HFF-Myc (cell line): Measurements from ENCODE around the gene HDAC4.

Experiments used
- DNase-seq: peaks from one replicate; pipeline ENCODE4 v3.0.0-alpha.2; 2011; ENCODE audit warnings: low read depth; ENCODE audit errors: extremely low read depth
- H3K4me3 ChIP-seq: replicated peaks from 2 replicates; pipeline ENCODE4 v1.5.1; 2011; ENCODE audit warnings: low read depth, mild to moderate bottlenecking, control low read depth, low read length
- TF ChIP-seq, protein P1 (sequence below): IDR thresholded peaks from 2 replicates; pipeline ENCODE4 v1.5.1; 2012; ENCODE audit warnings: mild to moderate bottlenecking, low read depth, low read length, control low read depth; ENCODE audit errors: missing control alignments

The HDAC4 gene

DNA sequence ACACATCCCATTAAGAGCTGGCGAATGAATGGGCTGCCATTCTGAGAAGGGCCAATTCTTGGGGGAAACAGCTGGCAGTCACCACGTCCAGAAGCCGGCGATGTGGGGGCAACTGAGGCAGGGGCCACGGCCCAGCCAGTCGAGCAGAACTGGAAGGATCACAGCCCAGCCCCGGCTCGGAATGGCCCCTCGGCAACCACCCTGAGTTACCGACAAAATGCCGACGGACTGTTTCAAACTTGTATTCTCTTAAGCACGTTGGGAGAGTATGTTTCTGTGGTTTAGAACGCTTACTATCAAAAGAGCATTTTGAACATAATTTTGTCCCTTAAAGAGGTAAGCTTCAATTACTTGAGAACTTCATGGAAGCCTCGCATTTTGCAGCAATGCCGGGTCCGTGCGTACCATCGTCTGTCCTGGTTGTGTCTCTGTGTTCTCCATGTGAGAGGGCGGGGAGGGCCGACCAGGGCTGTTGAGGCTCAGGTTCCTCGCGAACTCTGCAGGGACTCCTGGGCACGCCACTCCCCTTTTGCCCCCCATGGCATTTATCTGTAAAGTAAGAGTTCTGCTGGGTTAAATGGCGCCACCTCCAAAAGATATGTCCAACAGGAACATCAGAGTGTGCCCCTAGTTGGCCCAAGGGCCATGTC, 397.1 kb downstream of the HDAC4 start:
- TF ChIP-seq, protein P1, sequence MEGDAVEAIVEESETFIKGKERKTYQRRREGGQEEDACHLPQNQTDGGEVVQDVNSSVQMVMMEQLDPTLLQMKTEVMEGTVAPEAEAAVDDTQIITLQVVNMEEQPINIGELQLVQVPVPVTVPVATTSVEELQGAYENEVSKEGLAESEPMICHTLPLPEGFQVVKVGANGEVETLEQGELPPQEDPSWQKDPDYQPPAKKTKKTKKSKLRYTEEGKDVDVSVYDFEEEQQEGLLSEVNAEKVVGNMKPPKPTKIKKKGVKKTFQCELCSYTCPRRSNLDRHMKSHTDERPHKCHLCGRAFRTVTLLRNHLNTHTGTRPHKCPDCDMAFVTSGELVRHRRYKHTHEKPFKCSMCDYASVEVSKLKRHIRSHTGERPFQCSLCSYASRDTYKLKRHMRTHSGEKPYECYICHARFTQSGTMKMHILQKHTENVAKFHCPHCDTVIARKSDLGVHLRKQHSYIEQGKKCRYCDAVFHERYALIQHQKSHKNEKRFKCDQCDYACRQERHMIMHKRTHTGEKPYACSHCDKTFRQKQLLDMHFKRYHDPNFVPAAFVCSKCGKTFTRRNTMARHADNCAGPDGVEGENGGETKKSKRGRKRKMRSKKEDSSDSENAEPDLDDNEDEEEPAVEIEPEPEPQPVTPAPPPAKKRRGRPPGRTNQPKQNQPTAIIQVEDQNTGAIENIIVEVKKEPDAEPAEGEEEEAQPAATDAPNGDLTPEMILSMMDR, result no peak
- DNase-seq, result no peak
- no peak overlapping the region for H3K4me3 ChIP-seq

DNA sequence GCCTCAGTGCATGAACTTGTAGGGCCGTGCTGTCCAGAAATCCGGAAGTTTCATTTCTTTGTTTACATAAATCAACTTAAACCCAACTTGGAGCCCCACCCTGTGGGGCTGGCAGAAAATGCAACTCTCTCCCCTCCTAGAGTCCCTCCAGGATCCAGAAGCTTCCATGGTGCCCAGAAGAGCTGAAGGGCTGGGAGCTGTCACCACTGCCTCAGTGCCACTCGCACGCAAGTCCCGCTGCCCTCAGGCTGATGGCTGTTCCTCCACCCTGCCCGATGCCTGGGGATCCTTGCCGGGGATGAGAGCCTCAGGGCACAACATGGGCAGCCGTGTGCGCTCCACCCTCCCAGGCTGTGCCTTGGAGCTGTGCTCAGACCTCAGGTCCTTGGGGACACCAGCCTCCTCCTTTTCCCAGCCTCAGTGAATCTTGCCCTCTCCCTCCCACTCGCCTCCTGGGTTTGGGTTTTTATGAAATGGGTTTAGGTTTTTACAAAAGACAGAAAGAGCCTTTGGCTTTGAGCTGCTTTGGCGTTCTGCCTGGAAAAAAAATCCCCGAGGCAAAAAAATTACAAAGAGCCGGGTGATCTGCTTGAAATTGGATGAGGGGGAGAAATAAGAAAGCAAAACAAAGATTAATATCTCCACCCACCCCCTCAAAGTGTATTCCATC, 397.7 kb downstream of the HDAC4 start:
- TF ChIP-seq, protein P1, result peak; percentile 66
- peak; percentile 54 for DNase-seq
- H3K4me3 ChIP-seq, result peak overlapping the region; percentile 14; the same call in 1 of the 2 replicates

DNA sequence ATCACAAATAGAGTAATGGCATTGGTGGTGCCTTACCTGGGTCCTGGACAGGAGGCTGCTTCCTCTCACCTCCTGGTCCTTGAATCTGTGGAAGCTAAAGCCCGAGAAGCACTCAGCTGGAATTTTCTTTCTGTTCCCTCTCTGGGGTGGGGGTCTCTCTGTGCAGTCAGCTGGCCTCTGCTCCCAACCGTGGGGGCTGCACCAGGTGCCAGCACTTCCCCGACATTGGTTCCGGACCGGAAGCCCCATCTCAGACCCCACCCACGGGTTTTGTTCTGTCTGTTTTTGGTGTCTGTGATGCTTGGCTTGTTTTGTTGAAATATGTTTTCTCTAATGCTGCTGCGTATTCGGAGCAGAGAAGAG, 398.2 kb downstream of the HDAC4 start:
- no peak for DNase-seq
- H3K4me3 ChIP-seq, result peak overlapping the region; percentile 8
- TF ChIP-seq, protein P1, result no peak

DNA sequence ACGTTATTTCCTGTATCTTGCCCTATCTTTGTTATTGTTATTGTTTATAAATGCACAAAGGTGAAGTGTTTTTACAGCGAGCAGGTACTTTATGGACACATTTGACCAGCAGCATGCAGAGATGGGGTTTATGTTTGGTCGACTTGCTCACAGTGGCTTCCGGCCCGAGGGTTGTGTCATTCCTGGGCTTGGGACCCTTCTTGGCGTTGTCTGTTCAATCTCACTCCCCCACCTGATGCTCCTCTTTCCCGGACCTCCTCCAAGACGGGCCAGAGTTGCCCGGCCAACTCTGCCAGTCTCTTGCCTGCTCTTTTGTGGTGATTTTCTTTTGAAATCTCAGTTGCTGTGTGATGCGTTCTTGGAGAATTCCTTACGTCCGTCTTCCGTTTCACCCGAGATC, 399.0 kb downstream of the HDAC4 start:
- DNase-seq, result no peak
- H3K4me3 ChIP-seq, result no peak overlapping the region

DNA sequence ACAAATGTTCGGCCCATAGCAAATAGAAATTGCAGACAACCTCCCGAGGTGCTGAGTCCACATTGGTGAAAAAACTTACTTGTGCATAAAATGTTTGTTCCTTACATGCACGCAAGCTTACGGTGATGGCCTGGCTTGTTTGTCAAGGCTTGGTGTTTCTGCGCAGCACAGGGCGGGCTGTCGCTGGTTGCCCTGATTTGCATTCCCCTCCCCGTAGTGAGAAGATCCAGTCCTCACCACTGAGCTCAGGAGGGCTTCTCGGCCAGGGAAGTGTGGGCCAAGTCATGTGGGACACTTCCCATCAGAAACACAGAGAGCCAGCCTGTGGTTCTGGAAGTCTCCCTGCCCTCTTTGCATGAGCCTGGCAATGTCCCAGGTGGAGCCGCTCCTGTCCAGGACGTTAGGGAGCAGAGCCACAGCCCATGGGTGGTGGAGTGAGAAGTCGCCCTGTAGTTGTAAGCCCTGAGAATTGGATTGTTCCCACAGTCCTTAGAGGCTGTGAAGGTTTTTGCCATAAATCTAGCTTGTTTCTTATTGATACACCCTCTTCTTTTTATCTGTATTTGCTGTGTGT, 400.2 kb downstream of the HDAC4 start:
- TF ChIP-seq, protein P1, result no peak
- no peak overlapping the region for H3K4me3 ChIP-seq
- no peak for DNase-seq

More for the DNA sequence above, 399.0 kb downstream of the HDAC4 start:
- TF ChIP-seq, protein P1, result no peak

DNA sequence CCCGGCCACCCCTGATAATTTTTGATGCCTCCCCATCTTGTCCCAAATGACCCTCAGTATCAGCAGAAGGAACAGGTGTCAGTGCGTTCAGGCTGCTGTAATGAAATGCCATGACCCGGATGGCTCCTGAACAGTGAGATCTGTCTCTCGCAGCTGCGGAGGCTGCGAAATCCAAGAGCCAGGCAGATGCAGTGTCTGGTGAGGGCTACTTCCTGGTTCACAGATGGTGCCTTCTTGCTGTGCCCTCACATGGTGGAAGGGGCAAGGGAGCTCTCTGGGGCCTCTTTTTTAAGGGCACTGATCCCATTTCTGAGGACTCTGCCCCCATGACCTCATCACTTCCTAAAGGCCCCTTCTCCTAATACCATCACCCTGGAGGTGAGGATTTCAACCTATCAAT, 400.7 kb downstream of the HDAC4 start:
- H3K4me3 ChIP-seq, result no peak overlapping the region
- TF ChIP-seq, protein P1, result no peak
- DNase-seq, result no peak
